Esophagus muscularis mucosa (tissue), 3 donors: ENCODE results near the gene PLBD2.

ENCODE experiments used
- POLR2A ChIP-seq: fragments of 450-650 bp; IDR thresholded peaks from one replicate; pipeline ENCODE4 v1.6.1; 2017; ENCODE audit warnings: antibody characterized with exemption, moderate library complexity, mild to moderate bottlenecking, low read depth
- TF ChIP-seq, protein P1 (sequence below), 3 experiments: fragments of 200-600 bp in 2 of 3; fragments of 450-650 bp in 1 of 3; sonication (generic) in 2 of 3; IDR thresholded peaks; one replicate each; pipeline ENCODE4 v1.5.1; 2017 to 2019; ENCODE audit warnings: antibody characterized with exemption in 3 of 3, mild to moderate bottlenecking in 2 of 3, moderate library complexity in 1 of 3

GRCh38 chr12:113374823-113375428 is 16.5 kb downstream of the PLBD2 start:
- TF ChIP-seq, protein P1, sequence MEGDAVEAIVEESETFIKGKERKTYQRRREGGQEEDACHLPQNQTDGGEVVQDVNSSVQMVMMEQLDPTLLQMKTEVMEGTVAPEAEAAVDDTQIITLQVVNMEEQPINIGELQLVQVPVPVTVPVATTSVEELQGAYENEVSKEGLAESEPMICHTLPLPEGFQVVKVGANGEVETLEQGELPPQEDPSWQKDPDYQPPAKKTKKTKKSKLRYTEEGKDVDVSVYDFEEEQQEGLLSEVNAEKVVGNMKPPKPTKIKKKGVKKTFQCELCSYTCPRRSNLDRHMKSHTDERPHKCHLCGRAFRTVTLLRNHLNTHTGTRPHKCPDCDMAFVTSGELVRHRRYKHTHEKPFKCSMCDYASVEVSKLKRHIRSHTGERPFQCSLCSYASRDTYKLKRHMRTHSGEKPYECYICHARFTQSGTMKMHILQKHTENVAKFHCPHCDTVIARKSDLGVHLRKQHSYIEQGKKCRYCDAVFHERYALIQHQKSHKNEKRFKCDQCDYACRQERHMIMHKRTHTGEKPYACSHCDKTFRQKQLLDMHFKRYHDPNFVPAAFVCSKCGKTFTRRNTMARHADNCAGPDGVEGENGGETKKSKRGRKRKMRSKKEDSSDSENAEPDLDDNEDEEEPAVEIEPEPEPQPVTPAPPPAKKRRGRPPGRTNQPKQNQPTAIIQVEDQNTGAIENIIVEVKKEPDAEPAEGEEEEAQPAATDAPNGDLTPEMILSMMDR (IDR thresholded peaks at IDR 0.05), result no peak
- no peak for TF ChIP-seq POLR2A
